ENCODE data around the gene KCNAB2.

KCNAB2 gene

GRCh38 chr1:6045561-6045960 lies at the start of gene KCNAB2:
KCNAB2 (plus strand) TSS chr1:6045888; CDS start chr1:6051537, 5,649 bp downstream.
- DNase-seq, result no peak

GRCh38 chr1:5996641-5997270 lies 48.9 kb upstream of the KCNAB2 start:
- no peak for DNase-seq

DNA sequence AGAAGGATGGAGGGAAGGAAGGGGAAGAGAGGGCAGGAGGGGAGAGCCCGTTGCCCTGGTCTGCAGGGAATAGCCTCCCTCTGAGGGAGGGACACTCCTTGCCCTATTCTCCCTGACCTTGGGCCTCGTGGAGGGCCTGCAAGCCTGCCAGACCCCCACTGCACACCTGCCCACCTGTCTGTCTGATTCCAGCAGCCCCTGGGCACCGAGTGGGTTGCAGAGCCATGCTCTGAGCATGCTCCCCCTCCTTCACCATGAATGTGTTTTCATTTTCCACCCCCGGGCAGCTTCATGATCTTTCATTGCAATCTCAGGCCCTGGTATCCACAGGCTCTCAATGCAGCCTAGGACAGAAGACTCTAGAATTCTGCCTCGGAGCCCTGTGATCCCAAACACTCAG lies 48.4 kb upstream of the KCNAB2 start:
- no peak for DNase-seq

- DNase-seq, result no peak
These were observed 47.4 kb upstream of the KCNAB2 start for GRCh38 chr1:5998051-5998905.

- DNase-seq, result no peak
These were observed 46.8 kb upstream of the KCNAB2 start for GRCh38 chr1:5998906-5999301.

GRCh38 chr1:5999711-6000443 lies 45.8 kb upstream of the KCNAB2 start:
- no peak for DNase-seq

GRCh38 chr1:6000444-6001288 lies 45.0 kb upstream of the KCNAB2 start:
- no peak for DNase-seq

DNA sequence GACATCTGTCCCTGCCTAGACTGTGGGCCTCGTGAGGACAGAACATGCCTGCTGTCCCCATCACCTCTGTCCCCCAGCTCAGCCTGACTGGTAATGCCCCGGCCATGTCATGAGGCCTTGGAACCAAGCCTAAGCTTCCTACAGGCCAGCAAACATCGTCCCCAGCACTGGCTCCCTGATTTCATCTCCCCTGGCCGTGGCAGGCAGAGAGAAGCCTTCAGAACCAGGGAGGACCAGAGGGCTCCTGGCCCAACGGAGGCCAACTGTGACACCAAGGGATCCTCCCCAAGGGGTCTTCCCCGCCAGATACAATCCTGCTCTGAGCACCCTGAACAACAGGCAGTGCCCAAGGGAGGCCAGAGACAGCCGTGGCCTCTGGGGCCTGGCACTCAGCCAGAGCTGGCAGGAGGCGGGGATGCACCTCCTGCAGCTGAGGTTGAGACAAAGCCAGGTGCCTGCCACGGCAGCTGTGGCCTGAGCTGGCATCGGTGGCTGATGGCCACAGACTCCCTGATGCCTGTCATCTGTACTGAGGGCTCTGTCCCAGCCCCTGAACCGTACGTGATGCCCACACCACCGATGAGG lies 43.6 kb upstream of the KCNAB2 start:
- DNase-seq, result no peak

- no peak for DNase-seq
These were observed 42.8 kb upstream of the KCNAB2 start for GRCh38 chr1:6002714-6003501.

GRCh38 chr1:6003568-6004411 lies 41.9 kb upstream of the KCNAB2 start:
- no peak for DNase-seq

DNA sequence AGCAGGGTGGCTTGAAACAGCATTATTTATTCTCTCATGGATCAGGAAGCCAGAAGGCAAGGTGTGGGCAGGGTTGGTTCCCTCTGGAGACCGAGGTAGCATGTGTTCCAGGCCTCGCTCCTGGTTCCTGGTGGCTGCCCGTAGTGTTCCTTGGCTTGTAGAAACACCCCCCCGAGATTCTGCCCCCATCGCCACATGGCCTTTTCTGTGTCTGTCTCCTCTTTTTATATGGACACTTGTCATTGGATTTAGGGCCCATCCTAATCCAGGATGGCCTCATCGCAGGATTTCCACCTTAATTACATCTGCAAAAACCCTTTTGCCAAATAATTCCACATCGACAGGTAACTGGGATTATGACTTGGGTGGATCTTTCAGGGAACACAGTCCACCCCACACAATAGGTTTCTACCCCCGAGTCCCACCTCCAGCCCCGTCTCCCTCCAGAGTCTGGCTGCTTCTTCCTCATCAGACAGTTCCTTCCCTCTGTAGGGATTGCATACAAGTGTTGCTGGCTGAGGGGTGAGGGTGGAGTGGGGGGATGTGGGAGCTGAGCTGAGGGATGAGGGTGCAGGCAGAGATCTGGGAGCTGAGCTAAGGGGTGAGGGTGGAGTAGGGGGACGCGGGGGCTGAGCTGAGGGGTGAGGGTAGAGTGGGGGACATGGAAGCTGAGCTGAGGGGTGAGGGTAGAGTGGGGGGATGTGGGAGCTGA lies 41.1 kb upstream of the KCNAB2 start:
- no peak for DNase-seq

DNA sequence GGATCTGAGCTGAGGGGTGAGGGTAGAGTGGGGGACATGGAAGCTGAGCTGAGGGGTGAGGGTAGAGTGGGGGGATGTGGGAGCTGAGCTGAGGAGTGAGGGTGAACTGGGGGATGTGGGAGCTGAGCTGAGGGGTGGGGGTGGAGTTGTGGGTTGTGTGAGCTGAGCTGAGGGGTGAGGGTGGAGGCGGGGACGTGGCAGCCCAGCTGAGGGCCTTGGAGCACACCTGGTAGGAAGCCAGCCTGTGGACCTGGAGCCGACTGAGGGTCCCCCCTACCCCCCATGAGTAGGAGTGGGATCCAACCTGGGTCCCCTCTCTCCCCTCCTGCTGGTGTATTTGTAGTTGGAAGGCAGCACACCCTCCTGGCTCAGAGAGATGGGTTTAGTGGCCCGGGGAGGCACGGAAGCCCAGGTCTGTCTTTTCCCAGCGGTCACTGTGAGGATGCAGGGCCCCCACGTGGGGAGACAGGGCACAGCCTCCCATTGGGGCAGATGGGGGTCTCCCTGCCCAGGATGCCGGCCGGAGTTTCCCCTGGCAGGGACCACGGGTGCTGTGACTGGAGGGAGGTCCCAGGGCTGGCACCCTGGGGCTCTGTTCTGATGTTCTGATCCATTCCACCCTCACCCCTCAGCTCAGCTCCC lies 40.3 kb upstream of the KCNAB2 start:
- DNase-seq, result no peak

GRCh38 chr1:6006882-6007281 lies 38.8 kb upstream of the KCNAB2 start:
- no peak for DNase-seq

DNA sequence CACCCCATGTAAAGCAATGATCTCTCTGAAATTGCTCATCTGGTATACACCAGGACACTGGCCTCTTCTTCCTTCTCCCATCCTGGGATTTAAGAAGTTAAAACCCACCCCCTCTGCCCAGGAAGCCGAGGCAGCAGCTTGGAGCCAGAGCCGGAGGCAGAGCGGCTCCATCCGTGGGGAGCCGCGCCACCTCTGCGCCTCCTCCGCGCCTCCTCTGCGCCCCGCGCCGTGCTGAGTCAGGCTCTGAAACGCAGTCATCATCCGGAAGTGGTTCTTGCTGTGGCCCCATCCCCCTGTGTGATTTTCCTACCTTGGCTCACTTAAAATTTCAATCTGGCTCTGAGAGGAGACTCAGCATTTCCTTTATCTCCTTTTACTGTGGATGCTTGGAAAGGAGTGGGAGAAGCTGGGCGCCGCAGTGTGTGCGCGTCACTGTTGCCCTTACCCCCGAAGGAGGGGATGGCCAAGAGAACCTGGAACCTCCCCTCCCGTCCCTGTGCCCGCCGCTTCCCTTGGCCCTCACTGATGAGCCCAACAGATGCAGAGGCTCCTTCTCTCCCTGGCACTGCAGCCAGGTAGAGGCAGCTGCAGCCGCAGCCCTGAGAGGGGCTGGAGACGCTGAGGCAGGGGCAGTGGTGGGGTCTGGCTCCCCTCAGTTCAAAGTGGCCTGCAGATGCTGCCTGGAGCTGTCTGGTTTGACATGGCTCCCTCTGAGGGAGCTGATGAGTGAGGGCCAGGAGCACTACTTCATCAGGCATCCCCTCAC lies 38.2 kb upstream of the KCNAB2 start:
- DNase-seq, result no peak

DNA sequence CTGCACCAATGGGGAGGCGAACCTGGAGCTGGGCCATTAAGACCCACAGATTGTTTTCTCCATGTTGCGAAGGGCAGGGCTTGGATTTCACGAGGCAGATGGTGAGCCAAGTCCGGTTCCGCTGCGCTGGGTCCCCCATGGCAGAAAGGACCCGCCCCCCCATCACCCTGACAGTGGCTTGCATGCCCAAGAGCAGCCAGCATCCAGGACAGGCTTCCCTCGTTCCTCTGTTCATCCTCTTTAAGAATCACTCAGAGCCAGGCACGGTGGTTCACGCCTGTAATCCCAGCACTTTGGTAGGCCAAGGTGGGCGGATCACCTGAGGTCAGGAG lies 37.6 kb upstream of the KCNAB2 start:
- DNase-seq, result no peak

DNA sequence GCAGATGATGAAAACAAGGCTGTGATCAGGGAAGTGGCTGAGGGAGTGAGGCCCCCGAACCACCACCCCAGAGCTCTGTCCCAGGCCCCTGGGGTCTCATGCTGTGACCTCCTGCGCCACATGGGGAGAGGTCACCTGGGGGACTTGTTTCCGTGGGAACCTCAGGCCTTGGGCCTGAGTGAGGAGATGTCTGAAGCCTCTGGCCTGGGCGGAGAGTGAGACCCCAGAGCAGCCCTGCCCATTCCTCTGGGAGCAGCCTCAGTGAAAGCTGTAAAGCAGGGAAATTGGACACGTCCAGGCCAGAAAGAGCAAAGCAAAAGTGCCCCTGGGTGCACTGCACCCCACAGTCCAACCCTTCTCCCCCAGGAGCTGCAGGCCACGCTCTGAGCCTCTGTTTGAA lies 37.0 kb upstream of the KCNAB2 start:
- no peak for DNase-seq

- no peak for DNase-seq
These were observed 36.3 kb upstream of the KCNAB2 start for GRCh38 chr1:6009120-6010040.

DNA sequence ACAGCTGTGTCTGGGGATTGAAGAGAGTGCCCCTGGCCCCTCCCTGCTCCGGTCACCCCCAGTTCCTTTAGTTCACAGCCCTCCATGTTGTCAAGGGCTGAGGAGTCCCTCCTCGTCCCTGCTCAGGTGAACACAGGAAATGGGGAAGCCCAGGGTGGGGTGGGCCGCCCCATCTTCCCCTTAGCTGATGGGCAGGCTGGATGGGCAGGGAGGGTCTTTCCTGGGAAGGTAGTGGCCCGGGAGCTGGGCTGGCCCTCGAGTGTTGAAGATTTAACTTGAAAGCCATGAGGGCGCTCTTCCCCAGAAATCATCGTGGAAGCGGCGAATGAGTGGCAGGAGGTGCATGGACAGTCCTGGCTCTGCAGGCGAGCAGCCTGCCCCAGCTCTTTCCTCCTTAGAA lies 35.1 kb upstream of the KCNAB2 start:
- DNase-seq, result no peak
